Activated CD4-positive, alpha-beta T cell treated with anti-CD3 and anti-CD28 coated beads for 36 hours (primary cell): Measurements from ENCODE around the gene PCGF3. TPM values are rescaled to one million over a fixed set of nuclear protein-coding genes. Genes with fewer than 3 reads are reported as not detected.
"Not testable (repeated sequence)": the region's sequence is repeated elsewhere in the genome, so short reads cannot be mapped to it uniquely, and the experiment has no call there.

Experiments
- ATAC-seq: fragments of 200-7000 bp; cut with Tn5 transposase; one replicate; pipeline ENCODE4 v1.10.0; 2021; ENCODE audit warnings: mild to moderate bottlenecking, moderate library complexity
- CTCF ChIA-PET: fragments of 350-600 bp; sonication (Branson Sonifier 250); formaldehyde crosslinking; loops from one replicate; lab custom pipeline; 2021; ENCODE audit warnings: antibody characterized with exemption; lab: Charles Lee
- POLR2A ChIA-PET: fragments of 350-600 bp; sonication (Branson Sonifier 250); formaldehyde crosslinking; loops from one replicate; lab custom pipeline; 2021; ENCODE audit warnings: antibody characterized with exemption, inconsistent platforms; lab: Charles Lee
- DNase-seq: peaks from one replicate; pipeline ENCODE4 v3.0.0-alpha.2; 2020
- H3K27ac Mint-ChIP-seq: one replicate; pipeline ENCODE4 v1.8.0; 2021; ENCODE audit warnings: mixed read lengths
- H3K27me3 Mint-ChIP-seq: one replicate; pipeline ENCODE4 v1.8.0; 2021; ENCODE audit warnings: mixed read lengths
- H3K36me3 Mint-ChIP-seq: one replicate; pipeline ENCODE4 v1.8.0; 2021; ENCODE audit warnings: low read depth, mixed read lengths
- H3K4me1 Mint-ChIP-seq: one replicate; pipeline ENCODE4 v1.8.0; 2021; ENCODE audit warnings: mixed read lengths
- H3K4me3 Mint-ChIP-seq: one replicate; pipeline ENCODE4 v1.8.0; 2021; ENCODE audit warnings: mild to moderate bottlenecking, moderate library complexity, mixed read lengths
- H3K9me3 Mint-ChIP-seq: one replicate; pipeline ENCODE4 v1.8.0; 2021; ENCODE audit warnings: low read depth, mixed read lengths
- intact Hi-C, 2 experiments: fragments of 100-400 bp; cut with DNase I in 1 of 2; cut with micrococcal nuclease in 1 of 2; formaldehyde crosslinking; loops; one replicate each; pipeline versions ENCODE4 v1.14.2 to v1.15.1; 2022 to 2024; cut with DNase I, micrococcal nuclease
- total RNA-seq, 2 experiments: library from RNA; stranded (reverse); gene quantifications; one replicate each; pipeline ENCODE4 v1.2.3, GENCODE V29; 2021

PCGF3 gene
- total RNA-seq, 2 experiments from 2014 or later: 20.6 to 22.5 TPM

GRCh38 chr4:752196-752861 is 46.7 kb downstream of the PCGF3 start:
- DNase-seq: no peak
- ATAC-seq: no peak
- Mint-ChIP-seq H3K4me1 (no peaks in the 10 kb centered on the region), H3K4me3 (no peak overlapping the region), H3K9me3 (no peaks in the 10 kb centered on the region), H3K27me3 (no peaks in the 10 kb centered on the region), H3K27ac (no peak overlapping the region), H3K36me3 (peaks cover 16% of the 10 kb centered on the region)
- CTCF ChIA-PET: interaction anchor here (0.5 to 2.1 kb wide), 4 partner anchors 10 to 424 kb away, joined by 3 to 7 read pairs (median 4); no protein-coding TSS in a partner anchor
- POLR2A ChIA-PET: no interaction called here
- intact Hi-C loops: no loop called here

GRCh38 chr4:753186-753585 is 47.6 kb downstream of the PCGF3 start:
- H3K4me3 Mint-ChIP-seq, H3K4me1 Mint-ChIP-seq, intact Hi-C loops, DNase-seq, H3K27ac Mint-ChIP-seq, ATAC-seq, POLR2A ChIA-PET, H3K27me3 Mint-ChIP-seq, H3K9me3 Mint-ChIP-seq: not testable (repeated sequence)
- H3K36me3 Mint-ChIP-seq: peaks cover 14% of the 10 kb centered on the region
- CTCF ChIA-PET: interaction anchor here (0.6 to 2.1 kb wide), 4 partner anchors 11 to 425 kb away, joined by 3 to 7 read pairs (median 4); no protein-coding TSS in a partner anchor

DNA sequence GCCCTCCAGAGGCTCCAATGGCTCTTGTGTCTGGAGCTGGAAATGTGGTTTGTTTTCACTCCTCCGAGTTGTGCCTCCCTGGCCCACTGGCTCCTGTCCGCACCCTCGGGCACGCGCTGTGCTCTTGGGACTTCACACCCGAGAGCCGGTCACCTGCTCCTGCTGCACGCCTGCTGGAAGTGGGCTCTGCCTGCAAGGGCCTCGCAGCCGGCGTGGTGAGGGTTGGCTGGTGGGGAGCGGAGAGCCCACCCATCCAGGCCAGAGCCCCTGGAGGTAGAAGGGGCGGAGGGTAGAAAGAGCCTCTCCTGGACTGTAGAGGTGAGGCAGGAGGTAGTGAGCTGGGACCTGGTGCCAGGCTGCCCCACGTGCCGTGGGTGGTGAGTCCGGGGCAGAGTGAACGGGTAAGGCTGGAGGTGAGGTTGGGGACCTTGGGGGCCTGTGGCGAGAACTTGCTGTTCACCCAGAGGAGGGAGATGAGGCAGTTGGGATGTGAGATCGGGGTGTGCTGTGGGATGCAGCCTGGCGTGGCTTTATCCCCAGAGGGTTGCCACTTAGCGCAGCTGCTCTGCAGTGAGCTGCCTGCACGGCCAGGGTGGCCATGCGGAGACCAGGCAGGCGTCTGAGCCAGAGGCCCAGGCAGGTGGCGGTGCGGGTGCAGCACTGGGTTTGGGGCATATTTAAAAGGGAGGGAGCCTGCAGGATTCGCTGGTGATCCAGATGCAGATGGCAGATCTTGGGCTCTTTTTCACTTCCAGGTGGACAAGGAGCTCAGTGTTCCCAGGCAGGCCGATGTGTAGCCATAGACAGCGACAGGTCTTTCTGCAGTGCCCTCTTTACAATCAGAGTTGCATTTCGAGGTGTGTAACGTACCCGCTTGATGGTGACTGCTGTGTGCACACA is 48.8 kb downstream of the PCGF3 start:
- CTCF ChIA-PET: interaction anchor here (0.6 to 2.1 kb wide), 2 partner anchors 12 to 105 kb away, joined by 3 to 7 read pairs; no protein-coding TSS in a partner anchor
- Mint-ChIP-seq H3K4me3 (no peak overlapping the region), H3K4me1 (no peaks in the 10 kb centered on the region), H3K36me3 (peaks cover 10% of the 10 kb centered on the region), H3K27me3 (no peaks in the 10 kb centered on the region), H3K27ac (no peak overlapping the region), H3K9me3 (no peaks in the 10 kb centered on the region)
- intact Hi-C loops: no loop called here
- DNase-seq (no peak), ATAC-seq (no peak)
- POLR2A ChIA-PET: no interaction called here

DNA sequence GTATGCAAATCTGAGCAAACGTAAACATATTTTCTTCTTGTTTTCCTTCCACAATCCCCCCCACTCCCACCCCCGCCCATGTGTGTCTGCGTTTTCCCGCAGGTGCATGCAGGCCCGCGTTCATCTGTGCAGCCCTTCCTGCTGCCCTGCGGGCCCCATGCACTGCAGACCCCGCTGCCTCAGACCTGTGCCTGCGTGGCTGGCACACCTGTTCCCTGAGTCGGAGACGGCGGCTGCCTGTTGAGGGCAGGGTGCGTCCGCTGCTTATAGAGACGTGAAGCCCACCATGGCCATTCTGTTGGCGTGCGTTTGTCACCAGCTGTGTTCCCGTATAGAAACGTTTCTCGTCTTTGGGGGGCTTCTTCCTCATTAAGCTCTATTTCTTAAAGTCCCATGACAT is 51.5 kb downstream of the PCGF3 start:
- Mint-ChIP-seq H3K4me3 (no peak overlapping the region), H3K9me3 (no peaks in the 10 kb centered on the region), H3K27me3 (no peaks in the 10 kb centered on the region), H3K27ac (no peak overlapping the region), H3K4me1 (peaks cover 7% of the 10 kb centered on the region), H3K36me3 (peaks cover 25% of the 10 kb centered on the region)
- no peak for DNase-seq
- ChIA-PET CTCF (interaction anchor here (0.7 to 2.0 kb wide), 2 partner anchors 15 to 94 kb away, joined by 3 to 6 read pairs; no protein-coding TSS in a partner anchor), POLR2A (no interaction called here)
- intact Hi-C loops: no loop called here
- ATAC-seq: no peak

GRCh38 chr4:759810-760209 is 54.2 kb downstream of the PCGF3 start:
- ATAC-seq, intact Hi-C loops, H3K27me3 Mint-ChIP-seq, DNase-seq, H3K4me3 Mint-ChIP-seq, H3K9me3 Mint-ChIP-seq, POLR2A ChIA-PET, CTCF ChIA-PET, H3K27ac Mint-ChIP-seq: not testable (repeated sequence)
- peaks cover 41% of the 10 kb centered on the region for H3K36me3 Mint-ChIP-seq
- peaks cover 10% of the 10 kb centered on the region for H3K4me1 Mint-ChIP-seq

GRCh38 chr4:760616-761015 is 55.0 kb downstream of the PCGF3 start:
- no peak overlapping the region for H3K27ac Mint-ChIP-seq
- peaks cover 12% of the 10 kb centered on the region for H3K4me1 Mint-ChIP-seq
- H3K27me3 Mint-ChIP-seq: no peaks in the 10 kb centered on the region
- no peaks in the 10 kb centered on the region for H3K9me3 Mint-ChIP-seq
- intact Hi-C loops: no loop called here
- DNase-seq: no peak
- no peak overlapping the region for H3K4me3 Mint-ChIP-seq
- ATAC-seq: no peak
- H3K36me3 Mint-ChIP-seq: peaks cover 46% of the 10 kb centered on the region
- CTCF ChIA-PET: no interaction called here
- POLR2A ChIA-PET: no interaction called here

DNA sequence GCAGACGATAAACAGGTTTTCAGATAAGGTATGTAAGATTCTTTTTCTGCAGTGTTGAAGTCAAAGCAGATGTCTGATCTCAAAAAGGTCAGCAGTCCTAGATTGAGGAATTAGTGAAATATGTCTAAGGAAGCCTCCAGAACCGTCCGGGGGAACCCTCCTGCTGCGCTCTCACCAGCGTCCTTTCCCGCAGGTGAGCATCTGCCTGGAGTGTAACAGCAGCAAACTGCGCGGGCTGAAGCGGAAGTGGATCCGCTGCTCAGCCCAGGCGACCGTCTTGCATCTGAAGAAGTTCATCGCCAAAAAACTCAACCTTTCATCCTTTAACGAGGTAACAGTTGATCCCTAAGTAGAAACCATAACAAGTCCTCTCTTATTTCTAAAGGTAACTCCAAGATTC is 55.5 kb downstream of the PCGF3 start:
- ChIA-PET CTCF (no interaction called here), POLR2A (no interaction called here)
- DNase-seq (no peak), ATAC-seq (no peak)
- Mint-ChIP-seq H3K4me1 (peaks cover 12% of the 10 kb centered on the region), H3K27ac (no peak overlapping the region), H3K4me3 (no peak overlapping the region), H3K9me3 (no peaks in the 10 kb centered on the region), H3K27me3 (no peaks in the 10 kb centered on the region), H3K36me3 (peaks cover 49% of the 10 kb centered on the region)
- intact Hi-C loops: no loop called here

DNA sequence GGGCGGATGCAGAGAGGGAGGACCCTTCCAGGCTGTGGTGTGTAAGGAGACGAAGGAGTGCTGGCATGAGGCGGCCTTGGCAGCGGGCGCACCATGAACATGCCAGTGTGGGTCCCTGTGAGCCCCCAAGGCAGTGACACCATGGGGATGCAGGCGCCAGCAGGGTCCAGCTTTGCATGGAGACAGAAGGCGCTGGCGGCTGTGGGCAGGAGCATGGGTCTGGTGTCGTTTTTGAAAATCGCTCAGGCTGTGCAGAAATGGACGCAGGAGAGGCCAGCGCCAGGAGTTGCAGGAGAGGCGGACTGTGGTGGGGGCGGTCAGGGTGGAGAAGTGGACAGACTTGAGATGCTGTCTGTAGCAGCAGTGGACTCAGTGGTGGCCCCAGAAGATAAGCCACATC is 56.1 kb downstream of the PCGF3 start:
- CTCF ChIA-PET: no interaction called here
- intact Hi-C loops: no loop called here
- POLR2A ChIA-PET: no interaction called here
- H3K4me3 Mint-ChIP-seq: no peak overlapping the region
- H3K27ac Mint-ChIP-seq: peak overlapping the region; percentile 6
- H3K9me3 Mint-ChIP-seq: no peaks in the 10 kb centered on the region
- ATAC-seq (no peak), DNase-seq (no peak)
- peaks cover 54% of the 10 kb centered on the region for H3K36me3 Mint-ChIP-seq
- H3K4me1 Mint-ChIP-seq: peaks cover 12% of the 10 kb centered on the region
- H3K27me3 Mint-ChIP-seq: no peaks in the 10 kb centered on the region

DNA sequence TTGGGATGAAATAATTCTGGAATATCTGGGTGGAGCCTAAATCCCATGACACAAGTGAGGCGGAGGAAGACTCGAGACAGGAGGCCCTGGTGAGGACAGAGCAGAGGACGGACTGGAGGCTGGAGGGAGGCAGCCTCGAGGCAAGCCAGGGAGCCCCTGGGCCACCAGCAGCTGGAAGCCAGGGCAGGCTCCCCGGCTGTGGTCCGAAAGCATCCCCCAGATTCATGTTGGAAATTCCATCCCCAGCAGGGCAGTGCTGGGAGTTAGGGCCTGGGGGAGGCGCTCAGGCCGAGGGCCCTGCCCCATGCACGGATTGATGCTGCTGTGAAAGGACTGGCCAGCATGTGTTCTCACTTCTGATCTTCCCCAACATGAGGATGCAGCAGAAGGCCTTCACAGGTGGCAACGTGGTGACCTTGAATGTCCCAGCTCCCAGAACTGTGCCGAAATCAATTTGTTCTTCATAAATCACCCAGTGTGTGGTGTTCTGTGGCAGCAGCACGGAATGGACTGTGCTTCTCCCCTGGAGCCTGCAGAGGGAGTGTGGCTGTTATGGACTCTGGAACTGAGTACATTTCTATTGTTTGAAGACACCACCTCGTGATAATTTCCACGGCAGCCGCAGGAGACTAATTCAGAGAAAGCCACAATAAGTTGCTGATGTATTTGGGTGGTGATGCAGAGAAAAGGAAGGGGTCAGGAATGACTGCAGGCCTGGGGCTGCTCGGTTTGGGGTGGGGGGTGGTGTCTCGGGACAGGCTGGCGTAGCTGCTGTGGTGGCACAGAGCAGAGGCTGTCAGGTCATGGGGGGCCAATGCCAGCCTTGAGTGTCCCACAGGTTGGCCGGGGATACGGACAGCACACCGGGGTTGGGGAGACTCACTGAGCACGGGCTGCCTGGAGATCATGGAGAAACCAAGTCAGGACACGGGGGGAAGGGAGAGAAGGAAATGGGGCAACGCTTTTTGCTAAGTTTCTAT is 56.9 kb downstream of the PCGF3 start:
- ChIA-PET POLR2A (no interaction called here), CTCF (no interaction called here)
- H3K27me3 Mint-ChIP-seq: no peaks in the 10 kb centered on the region
- peak overlapping the region; percentile 17 for H3K27ac Mint-ChIP-seq
- DNase-seq (no peak), ATAC-seq (peak; percentile 31)
- no peaks in the 10 kb centered on the region for H3K9me3 Mint-ChIP-seq
- intact Hi-C loops: no loop called here
- peaks cover 60% of the 10 kb centered on the region for H3K36me3 Mint-ChIP-seq
- no peak overlapping the region for H3K4me3 Mint-ChIP-seq
- peaks cover 12% of the 10 kb centered on the region for H3K4me1 Mint-ChIP-seq

DNA sequence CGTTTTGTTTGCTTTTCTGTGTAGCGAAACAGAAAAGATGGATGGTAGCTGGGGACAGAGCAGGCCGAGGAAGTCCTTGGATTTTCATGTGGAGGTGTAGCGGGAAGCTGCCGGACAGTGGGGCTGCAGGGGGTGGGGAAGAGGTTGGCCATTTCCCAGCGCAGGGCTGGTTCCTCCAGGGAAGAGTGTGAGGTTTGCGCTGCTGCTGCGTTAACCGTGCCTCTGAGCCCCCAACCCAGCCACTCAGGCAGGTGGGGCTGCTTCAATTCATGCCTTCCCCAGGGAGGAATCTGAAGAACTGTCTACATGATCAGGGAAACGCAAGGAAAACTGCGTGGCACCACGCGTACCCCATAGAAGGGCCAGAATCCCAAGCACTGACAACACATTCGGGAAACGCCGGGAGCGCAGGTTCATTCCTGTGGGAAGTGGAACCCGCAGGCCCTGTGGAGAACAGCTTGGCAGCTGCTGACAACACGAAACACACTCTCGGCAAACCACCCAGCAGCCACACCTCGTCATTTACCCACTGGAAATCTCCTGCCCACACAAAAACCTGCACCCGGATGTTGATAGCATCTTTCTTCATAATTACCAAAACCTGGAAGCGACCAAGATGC is 57.7 kb downstream of the PCGF3 start:
- H3K27me3 Mint-ChIP-seq: no peaks in the 10 kb centered on the region
- peaks cover 63% of the 10 kb centered on the region for H3K36me3 Mint-ChIP-seq
- H3K4me1 Mint-ChIP-seq: peaks cover 12% of the 10 kb centered on the region
- no peaks in the 10 kb centered on the region for H3K9me3 Mint-ChIP-seq
- CTCF ChIA-PET: interaction anchor here (0.6 kb wide), 1 partner anchor 64 kb away, joined by 3 read pairs; no protein-coding TSS in a partner anchor
- DNase-seq (no peak), ATAC-seq (no peak)
- intact Hi-C loops: no loop called here
- POLR2A ChIA-PET: no interaction called here
- H3K4me3 Mint-ChIP-seq: no peak overlapping the region
- H3K27ac Mint-ChIP-seq: peak overlapping the region; percentile 43
